ENCODE data around the gene BOK. TPM values are rescaled to one million over a fixed set of nuclear protein-coding genes. Genes with fewer than 3 reads are reported as not detected.

BOK gene
- total RNA-seq, 1 donor from 2014 or later = 110 TPM

- no peaks in the 10 kb centered on the region for H3K9me3 Mint-ChIP-seq (ENCODE audit: unreplicated experiment)
- no peak for DNase-seq (ENCODE audit: low spot score)
- no peak for TF ChIP-seq CTCF (IDR thresholded peaks at IDR 0.05; ENCODE audit: unreplicated experiment)
- H3K4me3 Mint-ChIP-seq (ENCODE audit: unreplicated experiment) = no peak overlapping the region
- peak overlapping the region; percentile 36 for H3K27ac Mint-ChIP-seq (ENCODE audit: unreplicated experiment)
- peaks cover 15% of the 10 kb centered on the region for H3K27me3 Mint-ChIP-seq (ENCODE audit: unreplicated experiment)
- peaks cover 38% of the 10 kb centered on the region for H3K4me1 Mint-ChIP-seq (ENCODE audit: unreplicated experiment)
- H3K36me3 Mint-ChIP-seq (ENCODE audit: low read depth, unreplicated experiment) = peaks cover 5% of the 10 kb centered on the region
Measured at GRCh38 chr2:241553981-241554380, 4.6 kb upstream of the BOK start.

DNA sequence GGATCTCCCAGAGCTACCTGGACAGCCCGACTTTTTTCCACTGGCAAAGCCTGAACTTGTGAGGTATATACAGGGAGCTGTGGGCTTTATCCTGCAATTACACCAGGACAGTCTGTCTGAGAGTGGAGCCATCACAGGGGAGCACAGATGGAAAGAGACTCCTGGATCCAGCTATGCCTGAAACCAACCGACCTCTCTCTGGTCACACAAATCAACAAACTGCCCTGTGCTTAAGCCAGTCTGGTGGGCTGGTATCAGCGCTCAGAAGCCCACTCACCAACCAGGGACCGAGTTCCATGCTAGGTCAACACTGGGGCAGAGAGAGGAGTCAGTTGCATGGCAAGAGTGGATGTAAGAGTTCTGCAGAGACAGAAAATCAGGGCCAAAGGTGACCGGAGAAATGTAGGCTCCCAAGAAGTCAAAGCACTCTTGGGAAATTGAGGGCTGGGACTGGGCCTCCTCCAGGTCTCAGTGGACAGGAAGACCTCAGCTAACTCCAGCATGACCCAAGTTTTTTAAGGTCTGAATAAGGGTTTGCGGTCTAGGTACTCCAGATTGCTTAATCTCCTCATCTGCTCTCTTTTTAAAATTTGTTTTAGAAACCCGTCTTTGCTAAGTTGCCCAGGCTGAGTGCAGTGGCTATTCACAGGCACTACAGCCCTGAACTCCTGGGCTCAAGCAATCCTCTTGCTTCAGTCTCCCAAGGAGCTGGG lies 3.8 kb upstream of the BOK start:
- Mint-ChIP-seq H3K27ac (ENCODE audit: unreplicated experiment) (peak overlapping the region; percentile 84), H3K4me1 (ENCODE audit: unreplicated experiment) (peaks cover 36% of the 10 kb centered on the region), H3K27me3 (ENCODE audit: unreplicated experiment) (peaks cover 16% of the 10 kb centered on the region), H3K4me3 (ENCODE audit: unreplicated experiment) (no peak overlapping the region), H3K9me3 (ENCODE audit: unreplicated experiment) (no peaks in the 10 kb centered on the region), H3K36me3 (ENCODE audit: low read depth, unreplicated experiment) (peaks cover 5% of the 10 kb centered on the region)
- TF ChIP-seq CTCF (IDR thresholded peaks at IDR 0.05; ENCODE audit: unreplicated experiment) = no peak
- DNase-seq (ENCODE audit: low spot score) = no peak

DNA sequence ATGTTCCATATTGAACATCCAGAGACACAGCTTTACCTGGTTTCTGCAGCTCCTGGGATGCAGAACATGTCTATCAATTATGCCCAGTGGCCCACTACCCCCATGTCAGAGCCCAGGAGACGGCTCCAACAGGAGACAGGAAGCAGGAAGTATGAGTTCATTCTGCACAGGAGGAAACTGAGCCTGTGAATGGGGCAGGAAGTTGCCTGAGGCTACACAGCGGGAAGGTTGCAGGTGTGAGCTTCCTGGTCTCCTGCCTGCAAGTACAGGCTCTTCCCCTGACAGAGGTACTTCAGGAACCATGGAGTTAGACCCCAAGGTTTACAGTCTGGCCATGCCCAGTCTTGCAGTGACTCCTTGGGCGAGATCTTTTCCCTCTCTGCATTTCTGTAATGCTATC lies 2.8 kb upstream of the BOK start:
- no peaks in the 10 kb centered on the region for H3K9me3 Mint-ChIP-seq (ENCODE audit: unreplicated experiment)
- peaks cover 18% of the 10 kb centered on the region for H3K27me3 Mint-ChIP-seq (ENCODE audit: unreplicated experiment)
- H3K27ac Mint-ChIP-seq (ENCODE audit: unreplicated experiment) = peak overlapping the region; percentile 84
- no peak for DNase-seq (ENCODE audit: low spot score)
- H3K36me3 Mint-ChIP-seq (ENCODE audit: low read depth, unreplicated experiment) = peaks cover 5% of the 10 kb centered on the region
- no peak for TF ChIP-seq CTCF (IDR thresholded peaks at IDR 0.05; ENCODE audit: unreplicated experiment)
- H3K4me1 Mint-ChIP-seq (ENCODE audit: unreplicated experiment) = peaks cover 44% of the 10 kb centered on the region
- H3K4me3 Mint-ChIP-seq (ENCODE audit: unreplicated experiment) = no peak overlapping the region

DNA sequence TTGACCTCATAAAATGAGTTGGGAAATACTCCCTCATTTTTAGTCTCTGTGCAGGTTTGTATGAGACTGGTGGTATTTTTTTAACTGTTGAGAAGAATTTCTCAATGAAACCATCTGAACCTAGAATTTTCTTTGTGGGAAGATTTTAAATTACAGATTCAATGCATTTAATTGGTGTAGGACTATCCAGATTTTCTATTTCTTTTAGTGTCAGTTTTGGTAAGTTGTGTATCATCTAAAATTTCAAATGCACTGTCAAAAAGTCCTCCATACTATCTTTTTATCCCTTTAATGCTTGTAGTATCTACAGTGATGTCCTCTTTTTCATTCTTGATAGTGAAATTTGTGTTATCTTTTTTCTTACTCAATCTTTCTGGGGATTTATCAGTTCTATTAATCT lies 1.8 kb upstream of the BOK start:
- no peak for DNase-seq (ENCODE audit: low spot score)
- H3K27ac Mint-ChIP-seq (ENCODE audit: unreplicated experiment) = peak overlapping the region; percentile 67
- no peaks in the 10 kb centered on the region for H3K9me3 Mint-ChIP-seq (ENCODE audit: unreplicated experiment)
- H3K4me1 Mint-ChIP-seq (ENCODE audit: unreplicated experiment) = peaks cover 44% of the 10 kb centered on the region
- peaks cover 18% of the 10 kb centered on the region for H3K27me3 Mint-ChIP-seq (ENCODE audit: unreplicated experiment)
- H3K4me3 Mint-ChIP-seq (ENCODE audit: unreplicated experiment) = no peak overlapping the region
- peaks cover 5% of the 10 kb centered on the region for H3K36me3 Mint-ChIP-seq (ENCODE audit: low read depth, unreplicated experiment)
- TF ChIP-seq CTCF (IDR thresholded peaks at IDR 0.05; ENCODE audit: unreplicated experiment) = no peak

GRCh38 chr2:241559323-241560161 lies 997 bp downstream of the BOK start:
- no peak overlapping the region for H3K27ac Mint-ChIP-seq (ENCODE audit: unreplicated experiment)
- H3K4me1 Mint-ChIP-seq (ENCODE audit: unreplicated experiment) = peaks cover 34% of the 10 kb centered on the region
- peak; percentile 49 for DNase-seq (ENCODE audit: low spot score)
- TF ChIP-seq CTCF (IDR thresholded peaks at IDR 0.05; ENCODE audit: unreplicated experiment) = no peak
- peaks cover 12% of the 10 kb centered on the region for H3K27me3 Mint-ChIP-seq (ENCODE audit: unreplicated experiment)
- peaks cover 5% of the 10 kb centered on the region for H3K36me3 Mint-ChIP-seq (ENCODE audit: low read depth, unreplicated experiment)
- no peaks in the 10 kb centered on the region for H3K9me3 Mint-ChIP-seq (ENCODE audit: unreplicated experiment)
- H3K4me3 Mint-ChIP-seq (ENCODE audit: unreplicated experiment) = peak overlapping the region; percentile 93

All from endothelial cell (in vitro differentiated cells).